Caco-2 (cell line): ENCODE measurements around the gene KPNA3. TPM values are rescaled to one million over a fixed set of nuclear protein-coding genes. Genes with fewer than 3 reads are reported as not detected.
A peak's percentile ranks its signal among the peaks of the same experiment; 100 is the strongest.

Experiments used
- BruUV-seq: library from RNA; stranded (reverse); fragments of 400-500 nt; replicated peaks from 2 replicates; lab custom pipeline; 2021; lab: Mats Ljungman, UMichigan
- CTCF ChIA-PET: fragments of 300-600 bp; sonication (Branson Sonifier 250); formaldehyde crosslinking; loops from one replicate; lab custom pipeline; 2022; ENCODE audit warnings: antibody characterized with exemption; lab: Charles Lee
- POLR2A ChIA-PET: fragments of 300-600 bp; sonication (Branson Sonifier 250); formaldehyde crosslinking; loops from one replicate; lab custom pipeline; 2022; ENCODE audit warnings: antibody characterized with exemption; lab: Charles Lee
- DNase-seq, 2 experiments: peaks; one replicate each; pipeline versions ENCODE4 v3.0.0 to v3.0.0-alpha.2; 2020 to 2022
- H3K27me3 ChIP-seq: replicated peaks from 2 replicates; pipeline ENCODE4 v1.6.0; 2011; ENCODE audit warnings: low read length; ENCODE audit not compliant: control insufficient read depth, insufficient read depth
- H3K36me3 ChIP-seq: 2 replicates; pipeline ENCODE4 v1.5.1; 2011; ENCODE audit warnings: low read length; ENCODE audit not compliant: control insufficient read depth, insufficient read depth
- H3K4me1 ChIP-seq: fragments of 250-450 bp; sonication (Bioruptor Pico); 2 replicates; pipeline ENCODE4 v1.5.1; 2020; ENCODE audit warnings: mild to moderate bottlenecking
- H3K4me3 ChIP-seq: 2 replicates; pipeline ENCODE4 v1.5.1; 2011; ENCODE audit warnings: low read depth, mild to moderate bottlenecking, control low read depth, low read length
- H3K9me3 ChIP-seq: fragments of 250-450 bp; sonication (Bioruptor Pico); 2 replicates; pipeline ENCODE4 v1.5.1; 2020; ENCODE audit warnings: mild to moderate bottlenecking, moderate library complexity
- H3K27ac Mint-ChIP-seq: one replicate; pipeline ENCODE4 v1.8.0; 2022; ENCODE audit warnings: mixed read lengths; ENCODE audit not compliant: unreplicated experiment
- H3K27me3 Mint-ChIP-seq: one replicate; pipeline ENCODE4 v1.8.0; 2022; ENCODE audit warnings: mixed read lengths; ENCODE audit not compliant: insufficient read depth, unreplicated experiment
- H3K36me3 Mint-ChIP-seq: one replicate; pipeline ENCODE4 v1.8.0; 2022; ENCODE audit warnings: mild to moderate bottlenecking, mixed read lengths; ENCODE audit not compliant: insufficient read depth, unreplicated experiment
- H3K4me1 Mint-ChIP-seq: one replicate; pipeline ENCODE4 v1.8.0; 2022; ENCODE audit warnings: low read depth, mixed read lengths; ENCODE audit not compliant: unreplicated experiment
- H3K4me3 Mint-ChIP-seq: one replicate; pipeline ENCODE4 v1.8.0; 2022; ENCODE audit warnings: mild to moderate bottlenecking, moderate library complexity, mixed read lengths; ENCODE audit not compliant: unreplicated experiment
- H3K9me3 Mint-ChIP-seq: one replicate; pipeline ENCODE4 v1.8.0; 2022; ENCODE audit warnings: mixed read lengths; ENCODE audit not compliant: unreplicated experiment
- CTCF ChIP-seq, 2 experiments: fragments of 200-600 bp in 1 of 2; IDR thresholded peaks; 1 replicate in 1 of 2; 2 replicates in 1 of 2; pipeline versions ENCODE4 v1.5.1 to v1.8.0; 2011 to 2022; ENCODE audit warnings: antibody characterized with exemption in 1 of 2, control low read depth in 1 of 2, inconsistent platforms in 1 of 2, low read depth in 1 of 2, low read length in 1 of 2, mild to moderate bottlenecking in 1 of 2, moderate library complexity in 1 of 2; ENCODE audit not compliant: insufficient read depth in 1 of 2, severe bottlenecking in 1 of 2, unreplicated experiment in 1 of 2
- intact Hi-C: fragments of 100-400 bp; cut with micrococcal nuclease; formaldehyde crosslinking; loops from one replicate; pipeline ENCODE4 v1.10.0; 2022; ENCODE audit not compliant: unreplicated experiment
- total RNA-seq: library from RNA; stranded (reverse); gene quantifications from 2 replicates; pipeline ENCODE4 v1.2.3, GENCODE V29; 2022

KPNA3 gene
- total RNA-seq, 1 experiment from 2014 or later, result 81.9 TPM

DNA sequence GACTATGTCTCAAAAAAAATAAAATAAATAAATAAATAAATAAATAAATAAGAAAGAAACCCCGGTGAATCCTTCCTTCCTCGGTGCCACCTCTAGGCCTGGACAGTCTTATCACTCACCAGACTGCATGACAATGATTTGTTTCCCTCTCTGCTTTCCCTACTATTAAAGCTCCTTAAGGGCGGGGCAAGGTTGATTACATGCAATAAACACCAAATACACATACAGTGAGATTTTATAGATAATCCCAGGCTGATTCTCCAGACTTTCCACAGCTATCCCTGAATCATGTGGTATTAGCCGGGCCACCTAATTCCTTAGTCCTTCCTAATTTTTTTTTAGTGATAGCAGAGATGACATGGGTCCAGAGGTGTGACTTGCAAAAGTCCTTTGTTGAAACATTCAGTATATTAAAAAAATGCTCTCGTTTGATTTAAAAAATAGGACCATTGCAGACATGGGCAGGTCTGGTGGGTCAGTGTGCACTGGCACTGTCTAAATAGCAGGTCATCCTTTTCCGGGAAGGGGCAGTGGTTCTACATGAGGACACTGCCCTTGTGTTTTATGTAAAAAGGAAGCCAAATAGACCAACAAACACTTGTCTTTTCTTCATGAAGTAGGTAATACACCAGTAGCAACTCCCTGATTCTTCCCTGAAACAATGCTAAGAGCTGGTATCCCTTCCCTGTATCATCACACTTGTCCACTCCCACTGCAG lies 115.7 kb downstream of the KPNA3 start:
- no peak for DNase-seq
- Histone ChIP-seq H3K36me3 (peaks cover 2% of the 10 kb centered on the region), H3K27me3 (no peaks in the 10 kb centered on the region), H3K9me3 (peaks cover 8% of the 10 kb centered on the region; the same call in 1 of the 2 replicates), H3K4me1 (no peaks in the 10 kb centered on the region), H3K4me3 (no peak overlapping the region)
- H3K4me3 Mint-ChIP-seq, result no peak overlapping the region
- no peaks in the 10 kb centered on the region for H3K9me3 Mint-ChIP-seq
- H3K36me3 Mint-ChIP-seq, result peaks cover 39% of the 10 kb centered on the region
- intact Hi-C loops, result no loop called here
- no peak overlapping the region for H3K27ac Mint-ChIP-seq
- ChIA-PET CTCF (no interaction called here), POLR2A (no interaction called here)
- no peak for TF ChIP-seq CTCF (IDR thresholded peaks at IDR 0.05; ENCODE audit: insufficient read depth in 1 of 2, low read depth in 1 of 2, low read length in 1 of 2, severe bottlenecking in 1 of 2, unreplicated experiment in 1 of 2)
- no peaks in the 10 kb centered on the region for H3K27me3 Mint-ChIP-seq
- no peaks in the 10 kb centered on the region for H3K4me1 Mint-ChIP-seq
- no TSS peak for BruUV-seq

GRCh38 chr13:49670828-49671227 lies 121.7 kb downstream of the KPNA3 start:
- ChIA-PET CTCF (no interaction called here), POLR2A (interaction anchor here (0.5 kb wide), 1 partner anchor 16 kb away, joined by 3 read pairs; no protein-coding TSS in a partner anchor)
- Mint-ChIP-seq H3K9me3 (no peaks in the 10 kb centered on the region), H3K4me3 (no peak overlapping the region), H3K27me3 (no peaks in the 10 kb centered on the region), H3K4me1 (no peaks in the 10 kb centered on the region), H3K36me3 (peaks cover 39% of the 10 kb centered on the region), H3K27ac (no peak overlapping the region)
- Histone ChIP-seq H3K4me3 (no peak overlapping the region), H3K36me3 (peaks cover 2% of the 10 kb centered on the region), H3K9me3 (no peaks in the 10 kb centered on the region), H3K4me1 (no peaks in the 10 kb centered on the region), H3K27me3 (no peaks in the 10 kb centered on the region)
- no peak for DNase-seq
- BruUV-seq, result no TSS peak
- intact Hi-C loops, result no loop called here
- no peak for TF ChIP-seq CTCF (IDR thresholded peaks at IDR 0.05; ENCODE audit: insufficient read depth in 1 of 2, low read depth in 1 of 2, low read length in 1 of 2, severe bottlenecking in 1 of 2, unreplicated experiment in 1 of 2)

GRCh38 chr13:49669735-49670309 lies 122.7 kb downstream of the KPNA3 start:
- ChIA-PET CTCF (no interaction called here), POLR2A (no interaction called here)
- Histone ChIP-seq H3K9me3 (no peaks in the 10 kb centered on the region), H3K36me3 (peaks cover 5% of the 10 kb centered on the region), H3K4me3 (no peak overlapping the region), H3K4me1 (no peaks in the 10 kb centered on the region), H3K27me3 (no peaks in the 10 kb centered on the region)
- intact Hi-C loops, result loop anchor here (1.0 to 5.0 kb wide), 4 partner anchors 121 to 307 kb away; partner anchors contain the start of gene SPRYD7
- DNase-seq, result peak; percentile 54 to 72
- H3K27me3 Mint-ChIP-seq, result no peaks in the 10 kb centered on the region
- TF ChIP-seq CTCF (IDR thresholded peaks at IDR 0.05; ENCODE audit: insufficient read depth in 1 of 2, low read depth in 1 of 2, low read length in 1 of 2, severe bottlenecking in 1 of 2, unreplicated experiment in 1 of 2), result peak; percentile 63 to 75
- peaks cover 38% of the 10 kb centered on the region for H3K36me3 Mint-ChIP-seq
- no peak overlapping the region for H3K27ac Mint-ChIP-seq
- H3K4me3 Mint-ChIP-seq, result no peak overlapping the region
- H3K4me1 Mint-ChIP-seq, result no peaks in the 10 kb centered on the region
- H3K9me3 Mint-ChIP-seq, result no peaks in the 10 kb centered on the region
- no TSS peak for BruUV-seq
